Activated naive CD8-positive, alpha-beta T cell treated with anti-CD3 and anti-CD28 coated beads, Interleukin-2, amount 50 U/mL, for 24 hours (primary cell): Measurements from ENCODE around the gene CCDC148.

Experiments used
- ATAC-seq: fragments of 150-1000 bp; cut with Tn5 transposase; one replicate; pipeline ENCODE4 v1.10.0; 2021
- DNase-seq: peaks from one replicate; pipeline ENCODE4 v3.0.0; 2021
- H3K27ac Mint-ChIP-seq: one replicate; pipeline ENCODE4 v1.8.0; 2021; ENCODE audit warnings: mild to moderate bottlenecking, mixed read lengths
- H3K27me3 Mint-ChIP-seq: one replicate; pipeline ENCODE4 v1.8.0; 2021; ENCODE audit warnings: mixed read lengths
- H3K36me3 Mint-ChIP-seq: one replicate; pipeline ENCODE4 v1.8.0; 2021; ENCODE audit warnings: low read depth, mixed read lengths
- H3K4me1 Mint-ChIP-seq: one replicate; pipeline ENCODE4 v1.8.0; 2021; ENCODE audit warnings: mixed read lengths
- H3K4me3 Mint-ChIP-seq: one replicate; pipeline ENCODE4 v1.8.0; 2021; ENCODE audit warnings: mild to moderate bottlenecking, moderate library complexity, mixed read lengths
- H3K9me3 Mint-ChIP-seq: one replicate; pipeline ENCODE4 v1.8.0; 2021; ENCODE audit warnings: mixed read lengths

Gene CCDC148

DNA sequence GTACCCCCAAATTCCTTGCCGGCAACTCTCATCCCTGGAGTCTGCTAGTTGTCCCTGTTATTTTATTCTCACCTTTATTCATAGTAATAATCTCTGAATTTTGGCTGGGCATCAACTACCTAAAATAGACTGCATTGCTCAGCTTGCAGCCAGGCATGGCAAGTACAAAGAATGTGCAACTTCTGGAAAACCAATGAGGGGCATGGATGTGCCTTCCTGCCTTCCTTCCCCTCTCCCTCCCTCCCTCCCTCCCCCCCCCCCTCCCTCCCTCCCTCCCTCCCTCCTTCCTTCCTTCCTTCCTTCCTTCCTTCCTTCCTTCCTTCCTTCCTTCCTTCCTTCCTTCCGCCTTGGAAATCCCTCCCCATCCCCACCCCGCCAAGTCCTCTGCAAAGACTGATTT lies 162.8 kb downstream of the CCDC148 start:
- Mint-ChIP-seq H3K36me3 (no peaks in the 10 kb centered on the region), H3K27me3 (no peaks in the 10 kb centered on the region), H3K4me3 (no peak overlapping the region), H3K4me1 (no peaks in the 10 kb centered on the region), H3K9me3 (peaks cover 6% of the 10 kb centered on the region), H3K27ac (no peak overlapping the region)
- no peak for DNase-seq
- ATAC-seq: no peak

DNA sequence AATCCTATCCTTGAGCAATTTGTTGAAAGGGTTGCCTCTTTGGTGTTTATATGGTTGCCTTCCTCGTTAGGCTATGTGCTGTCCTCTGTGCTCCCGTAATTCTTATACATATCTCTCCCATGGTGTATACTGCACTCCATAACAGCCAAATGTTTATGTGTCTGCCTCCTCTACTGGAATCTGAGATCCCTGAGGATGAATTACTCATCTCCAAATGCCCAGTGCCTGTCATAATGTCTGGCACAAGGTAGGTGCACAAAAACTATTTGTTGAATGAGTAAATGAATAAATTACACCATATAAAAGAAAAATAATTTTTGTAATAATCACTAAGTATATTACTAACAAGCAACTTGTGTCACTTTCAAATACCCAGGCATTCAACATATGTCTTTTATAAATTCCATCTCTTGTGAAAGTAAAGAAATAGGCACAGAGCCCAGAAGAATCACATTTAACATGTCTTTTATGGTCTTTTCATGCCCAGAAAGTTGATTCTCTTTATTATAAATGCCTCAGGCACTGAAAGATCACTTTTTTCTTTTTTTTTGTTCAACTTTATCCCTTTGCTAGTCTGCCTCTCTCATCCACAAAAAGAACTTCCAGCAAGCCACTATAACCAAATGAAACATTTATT lies 164.9 kb downstream of the CCDC148 start:
- H3K27ac Mint-ChIP-seq: no peak overlapping the region
- no peaks in the 10 kb centered on the region for H3K27me3 Mint-ChIP-seq
- no peaks in the 10 kb centered on the region for H3K9me3 Mint-ChIP-seq
- DNase-seq (no peak), ATAC-seq (no peak)
- H3K36me3 Mint-ChIP-seq: no peaks in the 10 kb centered on the region
- H3K4me3 Mint-ChIP-seq: no peak overlapping the region
- no peaks in the 10 kb centered on the region for H3K4me1 Mint-ChIP-seq

DNA sequence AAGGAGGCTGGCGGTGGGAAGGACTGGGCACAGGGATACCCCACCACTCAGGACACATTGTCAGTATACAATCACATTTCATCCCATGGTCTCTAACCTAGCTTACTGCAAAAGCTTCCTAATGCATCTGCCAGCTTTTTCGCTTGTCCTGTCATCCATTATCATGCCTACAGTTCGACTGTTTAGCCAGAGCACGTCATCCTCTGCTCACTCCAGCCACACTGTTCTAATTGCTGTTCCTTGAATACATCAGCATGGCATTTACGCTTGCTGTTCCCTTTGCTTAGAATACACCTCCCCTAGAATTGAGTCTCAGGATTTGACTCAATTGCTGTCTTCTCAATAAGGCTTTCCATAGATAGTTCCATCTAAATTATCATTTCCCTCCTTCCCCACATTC lies 166.3 kb downstream of the CCDC148 start:
- Mint-ChIP-seq H3K36me3 (no peaks in the 10 kb centered on the region), H3K27ac (no peak overlapping the region), H3K9me3 (no peaks in the 10 kb centered on the region), H3K27me3 (no peaks in the 10 kb centered on the region), H3K4me3 (no peak overlapping the region), H3K4me1 (no peaks in the 10 kb centered on the region)
- ATAC-seq (no peak), DNase-seq (no peak)

DNA sequence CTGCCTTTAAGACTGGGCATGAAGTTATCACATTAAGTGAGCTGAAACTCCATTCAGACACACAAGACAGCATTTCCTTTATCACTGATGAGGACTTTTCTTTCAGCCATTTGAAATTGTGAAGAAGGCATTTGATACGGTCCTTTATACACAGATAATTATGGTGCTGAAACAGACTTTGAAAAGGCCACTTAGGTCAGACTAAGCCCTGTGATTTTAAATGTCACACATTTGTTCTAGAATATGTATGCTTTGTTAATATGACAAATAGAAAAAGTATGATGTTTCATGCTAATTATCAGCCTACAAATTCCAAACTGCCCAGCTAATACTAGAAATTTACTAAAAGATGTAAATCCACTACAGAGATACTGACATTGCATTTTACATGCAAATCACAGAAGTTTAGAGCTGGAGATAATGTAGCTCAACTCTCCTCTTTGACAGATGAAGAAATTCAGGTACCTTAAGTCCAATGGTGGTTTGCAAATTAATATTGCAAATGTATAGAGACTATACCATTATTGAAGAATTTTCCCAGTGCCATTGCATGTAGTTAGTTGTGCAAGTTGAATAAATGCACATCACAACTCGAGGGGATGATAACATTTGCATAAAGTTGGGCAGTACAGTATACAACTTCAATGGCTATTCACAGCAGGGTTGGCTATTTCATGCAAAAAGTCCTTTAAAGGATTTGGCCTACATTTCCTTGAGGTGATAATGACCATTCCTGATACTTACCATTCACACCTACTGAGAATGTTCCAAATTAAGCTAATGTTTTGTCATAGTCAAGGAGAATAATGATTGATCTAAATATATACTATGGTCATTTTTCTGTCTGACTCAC lies 179.7 kb downstream of the CCDC148 start:
- no peak overlapping the region for H3K4me3 Mint-ChIP-seq
- H3K4me1 Mint-ChIP-seq: no peaks in the 10 kb centered on the region
- DNase-seq (no peak), ATAC-seq (no peak)
- H3K9me3 Mint-ChIP-seq: no peaks in the 10 kb centered on the region
- H3K36me3 Mint-ChIP-seq: no peaks in the 10 kb centered on the region
- H3K27ac Mint-ChIP-seq: no peak overlapping the region
- H3K27me3 Mint-ChIP-seq: peaks cover 1% of the 10 kb centered on the region

DNA sequence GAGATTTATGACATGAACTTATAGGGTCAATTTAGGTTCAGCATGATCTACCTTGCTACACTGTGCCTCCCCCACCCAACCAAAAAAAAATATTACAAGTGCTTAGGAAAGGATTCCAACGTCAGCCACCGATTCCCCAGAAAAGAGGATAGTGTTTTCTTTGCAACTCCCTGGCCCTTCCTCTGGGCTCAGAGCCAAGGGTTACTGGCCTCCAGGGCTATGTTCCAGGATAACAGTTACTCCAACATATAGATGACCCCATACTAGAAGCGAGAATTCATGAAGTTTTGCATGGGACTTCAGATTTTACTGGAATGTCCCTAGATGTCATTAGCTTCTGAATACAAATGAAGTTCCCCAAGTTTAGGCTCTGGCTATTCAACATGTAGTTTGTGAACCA lies 182.8 kb downstream of the CCDC148 start:
- Mint-ChIP-seq H3K4me3 (no peak overlapping the region), H3K27me3 (peaks cover 8% of the 10 kb centered on the region), H3K9me3 (peaks cover 5% of the 10 kb centered on the region), H3K36me3 (no peaks in the 10 kb centered on the region), H3K4me1 (no peaks in the 10 kb centered on the region), H3K27ac (no peak overlapping the region)
- ATAC-seq: no peak
- no peak for DNase-seq

DNA sequence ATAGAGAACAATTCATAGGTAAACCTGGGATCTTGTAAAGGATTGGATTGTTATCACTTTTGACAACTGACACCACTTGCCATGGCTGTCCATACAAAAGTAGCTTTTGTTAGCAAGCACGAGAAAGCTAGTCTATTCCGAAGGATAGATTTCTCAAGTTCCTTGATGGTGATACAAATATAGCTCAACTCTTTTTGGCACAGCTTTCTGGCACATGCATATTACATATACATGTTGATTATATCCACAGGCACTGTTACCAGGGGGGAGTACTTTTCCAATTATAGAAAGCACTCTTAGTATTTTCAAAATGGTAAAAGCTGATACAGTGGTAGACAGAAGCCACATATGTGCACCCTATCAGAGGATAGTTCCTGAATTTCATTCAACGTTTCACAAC lies 186.0 kb downstream of the CCDC148 start:
- Mint-ChIP-seq H3K36me3 (no peaks in the 10 kb centered on the region), H3K27ac (no peak overlapping the region), H3K4me3 (no peak overlapping the region), H3K9me3 (peaks cover 5% of the 10 kb centered on the region), H3K4me1 (no peaks in the 10 kb centered on the region), H3K27me3 (peaks cover 8% of the 10 kb centered on the region)
- ATAC-seq (no peak), DNase-seq (no peak)

DNA sequence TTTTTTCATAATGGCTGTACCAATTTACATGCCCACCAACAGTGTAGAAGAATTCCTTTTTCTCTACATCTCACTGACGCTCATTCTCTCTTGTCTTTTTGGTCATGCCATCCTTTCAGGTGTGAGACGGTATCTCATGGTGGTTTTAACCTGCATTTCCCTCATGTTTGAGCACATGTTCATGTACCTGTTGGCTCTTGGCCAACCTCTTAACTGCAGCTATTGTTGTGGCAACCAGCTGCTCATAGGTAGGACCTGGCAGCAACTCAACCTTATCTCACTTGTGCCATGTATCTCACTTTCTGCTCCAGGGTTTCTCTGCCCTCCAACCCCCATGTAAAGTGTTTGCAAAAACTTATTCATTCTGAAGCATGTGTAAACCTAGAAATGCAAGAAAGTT lies 187.4 kb downstream of the CCDC148 start:
- Mint-ChIP-seq H3K36me3 (no peaks in the 10 kb centered on the region), H3K9me3 (peaks cover 5% of the 10 kb centered on the region), H3K4me1 (no peaks in the 10 kb centered on the region), H3K27ac (no peak overlapping the region), H3K4me3 (no peak overlapping the region), H3K27me3 (peaks cover 9% of the 10 kb centered on the region)
- DNase-seq: no peak
- no peak for ATAC-seq

DNA sequence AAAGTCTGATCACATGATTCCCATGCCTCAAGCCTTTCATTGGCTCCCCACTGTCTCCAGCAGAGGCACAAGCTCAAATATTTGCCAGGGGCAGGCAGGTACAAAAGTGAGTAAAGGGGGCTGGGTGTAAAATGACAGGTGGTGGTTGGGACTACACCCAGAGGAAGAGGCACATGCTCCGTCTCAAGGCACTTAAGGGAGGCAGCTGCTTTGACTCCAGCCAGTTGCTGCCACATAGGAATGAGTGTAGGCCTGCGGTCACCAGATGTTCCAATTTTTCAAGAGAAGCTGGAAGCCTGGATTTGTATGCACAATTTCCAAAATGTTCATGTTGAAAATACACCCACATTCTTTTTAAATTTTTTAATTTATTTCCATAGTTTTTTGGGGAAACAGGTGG lies 190.4 kb downstream of the CCDC148 start:
- no peaks in the 10 kb centered on the region for H3K36me3 Mint-ChIP-seq
- ATAC-seq (no peak), DNase-seq (no peak)
- no peak overlapping the region for H3K27ac Mint-ChIP-seq
- no peaks in the 10 kb centered on the region for H3K4me1 Mint-ChIP-seq
- peaks cover 12% of the 10 kb centered on the region for H3K9me3 Mint-ChIP-seq
- H3K27me3 Mint-ChIP-seq: peaks cover 6% of the 10 kb centered on the region
- H3K4me3 Mint-ChIP-seq: no peak overlapping the region

DNA sequence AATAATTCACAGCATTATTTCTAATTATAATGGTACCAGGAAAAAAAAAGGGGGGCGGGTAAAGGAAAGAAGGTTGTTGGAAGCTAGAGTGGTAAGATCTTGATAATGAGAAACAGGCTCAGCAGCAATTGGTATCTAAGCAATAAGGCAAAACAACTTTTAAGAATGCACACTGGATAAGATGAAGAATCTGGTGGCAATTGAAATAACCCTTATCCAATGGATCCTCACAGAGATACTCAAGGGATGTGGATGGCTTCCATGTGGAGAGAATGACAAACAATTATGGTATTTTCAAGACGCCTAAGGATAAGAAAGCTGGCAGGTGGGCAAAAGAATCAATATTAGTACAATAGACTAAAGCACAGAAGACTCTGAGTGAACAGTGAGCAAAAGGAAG lies 201.3 kb downstream of the CCDC148 start:
- no peak for ATAC-seq
- DNase-seq: no peak
- H3K4me1 Mint-ChIP-seq: no peaks in the 10 kb centered on the region
- no peaks in the 10 kb centered on the region for H3K9me3 Mint-ChIP-seq
- no peaks in the 10 kb centered on the region for H3K36me3 Mint-ChIP-seq
- H3K27me3 Mint-ChIP-seq: peaks cover 10% of the 10 kb centered on the region
- H3K4me3 Mint-ChIP-seq: no peak overlapping the region
- H3K27ac Mint-ChIP-seq: no peak overlapping the region

DNA sequence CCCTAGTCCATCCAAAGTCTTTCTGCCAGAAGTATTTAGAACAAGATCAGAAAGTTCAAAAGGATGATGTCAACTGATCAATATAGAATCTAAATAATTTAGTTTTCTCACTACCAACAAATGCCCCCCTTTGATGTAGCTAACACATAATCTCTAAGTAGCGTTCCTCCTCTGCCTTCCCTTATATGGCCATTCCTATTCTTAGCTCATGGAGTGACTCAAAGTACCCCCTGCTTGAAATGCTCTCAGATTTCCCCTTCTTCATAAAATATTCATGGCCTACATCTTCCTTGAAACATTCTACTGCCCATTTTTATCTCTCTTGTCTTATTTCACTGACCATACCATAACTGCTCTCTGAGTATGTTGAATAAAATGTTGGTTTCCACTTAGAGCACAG lies 203.4 kb downstream of the CCDC148 start:
- Mint-ChIP-seq H3K36me3 (no peaks in the 10 kb centered on the region), H3K9me3 (no peaks in the 10 kb centered on the region), H3K4me1 (no peaks in the 10 kb centered on the region), H3K4me3 (no peak overlapping the region), H3K27ac (no peak overlapping the region), H3K27me3 (peaks cover 7% of the 10 kb centered on the region)
- no peak for DNase-seq
- no peak for ATAC-seq

DNA sequence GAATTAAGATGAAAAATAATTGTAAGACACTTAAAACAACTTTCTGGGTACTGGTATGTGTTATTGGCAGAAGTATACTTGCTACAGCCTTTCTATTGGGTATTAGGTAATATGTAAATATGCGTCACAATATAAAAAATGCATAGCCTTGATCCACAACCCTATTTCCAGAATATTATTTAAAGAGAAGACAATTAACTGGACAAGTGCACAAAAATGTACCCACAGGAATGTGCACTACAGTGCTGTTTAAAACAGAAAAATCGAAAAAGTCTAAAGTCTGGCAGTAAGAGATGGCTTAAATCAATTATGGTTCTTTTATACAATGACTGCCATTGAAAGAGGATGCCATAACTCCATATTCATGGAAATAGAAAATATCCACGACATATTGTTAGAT lies 205.2 kb downstream of the CCDC148 start:
- no peak for DNase-seq
- Mint-ChIP-seq H3K27ac (no peak overlapping the region), H3K27me3 (peaks cover 7% of the 10 kb centered on the region), H3K4me3 (no peak overlapping the region), H3K36me3 (no peaks in the 10 kb centered on the region), H3K4me1 (no peaks in the 10 kb centered on the region), H3K9me3 (no peaks in the 10 kb centered on the region)
- no peak for ATAC-seq

DNA sequence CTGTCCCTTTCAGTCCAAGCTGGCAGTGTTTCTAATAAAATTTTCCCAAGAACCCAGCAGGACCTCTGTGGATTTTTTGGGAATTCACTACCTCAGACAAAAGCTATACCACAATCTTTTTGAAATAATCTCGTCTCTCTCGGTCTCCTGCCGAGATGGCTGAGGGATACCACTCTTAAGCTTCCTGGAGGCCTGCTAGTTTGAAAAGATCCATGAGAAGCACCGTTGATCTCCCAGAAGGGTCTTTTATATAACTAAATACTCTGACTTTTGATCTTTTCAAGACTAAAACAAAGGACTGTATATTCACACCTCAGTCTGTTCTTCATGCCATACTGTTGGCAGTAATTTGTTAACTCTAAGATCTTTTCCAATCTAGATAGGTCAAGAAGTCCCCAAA lies 213.2 kb downstream of the CCDC148 start:
- ATAC-seq (no peak), DNase-seq (no peak)
- Mint-ChIP-seq H3K27ac (no peak overlapping the region), H3K4me3 (no peak overlapping the region), H3K36me3 (no peaks in the 10 kb centered on the region), H3K9me3 (no peaks in the 10 kb centered on the region), H3K27me3 (no peaks in the 10 kb centered on the region), H3K4me1 (no peaks in the 10 kb centered on the region)

DNA sequence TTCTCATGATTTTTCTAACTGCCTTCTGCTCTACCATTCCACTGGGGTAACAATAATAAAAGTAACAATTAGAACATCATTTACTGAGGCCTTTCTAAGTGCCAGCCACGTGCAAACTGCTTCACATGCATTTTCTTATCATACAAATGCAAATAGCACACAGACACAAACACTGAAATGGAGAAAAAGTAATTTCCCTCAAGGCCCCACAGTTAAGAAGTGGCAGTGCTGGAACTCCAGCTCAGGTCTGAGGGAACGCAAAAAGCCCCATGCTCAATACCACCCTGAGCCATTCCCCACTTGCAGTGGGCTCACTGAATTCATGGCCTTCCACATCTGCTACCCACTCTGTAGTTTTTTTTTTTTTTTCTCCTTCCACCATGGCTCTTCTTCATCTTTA lies 214.3 kb downstream of the CCDC148 start:
- DNase-seq (no peak), ATAC-seq (no peak)
- Mint-ChIP-seq H3K36me3 (no peaks in the 10 kb centered on the region), H3K9me3 (no peaks in the 10 kb centered on the region), H3K4me1 (no peaks in the 10 kb centered on the region), H3K27ac (no peak overlapping the region), H3K27me3 (no peaks in the 10 kb centered on the region), H3K4me3 (no peak overlapping the region)

DNA sequence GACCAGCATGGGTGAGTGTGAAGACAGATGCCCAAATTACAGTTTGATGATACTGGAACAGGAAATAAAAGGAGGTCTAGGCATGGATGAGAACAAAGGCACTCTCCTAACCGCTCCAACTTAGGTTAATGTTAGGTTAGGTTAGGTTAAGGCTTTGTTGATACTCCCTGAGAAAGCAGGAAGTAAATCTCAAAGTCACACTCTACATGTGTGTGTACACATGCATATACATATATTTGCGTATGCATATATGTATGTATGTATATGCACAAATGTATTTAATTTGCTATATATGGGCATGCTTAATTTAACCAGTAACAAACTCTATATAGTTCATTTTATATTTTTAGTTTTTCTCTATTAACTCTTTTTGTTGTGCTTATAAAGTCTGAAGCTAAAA lies 215.6 kb downstream of the CCDC148 start:
- ATAC-seq (no peak), DNase-seq (no peak)
- no peak overlapping the region for H3K27ac Mint-ChIP-seq
- H3K27me3 Mint-ChIP-seq: no peaks in the 10 kb centered on the region
- H3K4me3 Mint-ChIP-seq: no peak overlapping the region
- no peaks in the 10 kb centered on the region for H3K4me1 Mint-ChIP-seq
- H3K36me3 Mint-ChIP-seq: no peaks in the 10 kb centered on the region
- H3K9me3 Mint-ChIP-seq: no peaks in the 10 kb centered on the region

DNA sequence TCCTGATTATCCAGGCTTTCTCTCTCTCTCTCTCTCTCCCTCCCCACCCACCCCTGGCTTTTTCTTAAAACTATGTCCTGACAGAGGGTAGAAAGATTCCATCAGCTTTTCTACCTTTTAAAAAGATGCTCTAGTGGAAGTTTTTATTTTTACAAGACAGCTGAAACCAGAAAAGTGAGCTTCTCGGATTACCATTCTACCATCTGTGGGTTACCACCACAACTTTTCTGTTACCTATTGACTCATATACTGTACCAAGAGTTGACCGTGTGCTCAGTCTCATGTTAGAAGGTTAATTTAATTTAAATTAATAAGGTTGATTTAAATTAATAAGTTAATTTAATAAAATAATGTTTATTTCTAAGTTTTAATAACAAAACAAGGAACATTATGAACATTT lies 217.3 kb downstream of the CCDC148 start:
- no peaks in the 10 kb centered on the region for H3K4me1 Mint-ChIP-seq
- H3K4me3 Mint-ChIP-seq: no peak overlapping the region
- no peaks in the 10 kb centered on the region for H3K9me3 Mint-ChIP-seq
- no peak overlapping the region for H3K27ac Mint-ChIP-seq
- H3K27me3 Mint-ChIP-seq: no peaks in the 10 kb centered on the region
- no peak for ATAC-seq
- no peak for DNase-seq
- no peaks in the 10 kb centered on the region for H3K36me3 Mint-ChIP-seq
